ENCODE results near the gene ZNF205.
"Not testable (repeated sequence)": the region's sequence is repeated elsewhere in the genome, so short reads cannot be mapped to it uniquely, and the experiment has no call there.

ZNF205 gene

GRCh38 chr16:3112058-3112880 lies at the start of gene ZNF205:
Gene ZNF205 (plus strand): TSS chr16:3112586. CDS start chr16:3113431, 845 bp downstream.
- FAIRE-seq = peak; percentile 61
- peak; percentile 90 for DNase-seq (ENCODE audit: low spot score)

GRCh38 chr16:3063625-3064386 lies 48.6 kb upstream of the ZNF205 start:
- no peak for DNase-seq (ENCODE audit: low spot score)
- no peak for FAIRE-seq

- DNase-seq (ENCODE audit: low spot score) = peak; percentile 76
These were observed 47.2 kb upstream of the ZNF205 start, which contains the start of gene IL32 for GRCh38 chr16:3065069-3065741. Gene IL32 (plus strand): TSS chr16:3065640. CDS start chr16:3065812, 172 bp downstream.

GRCh38 chr16:3065742-3066439 lies 46.5 kb upstream of the ZNF205 start:
- no peak for DNase-seq (ENCODE audit: low spot score)
- no peak for FAIRE-seq

More at GRCh38 chr16:3065069-3065741, 47.2 kb upstream of the ZNF205 start, which contains the start of gene IL32:
- FAIRE-seq = no peak

GRCh38 chr16:3066440-3066748 lies 46.0 kb upstream of the ZNF205 start:
- FAIRE-seq (no peak), DNase-seq (ENCODE audit: low spot score) (no peak)

GRCh38 chr16:3068487-3068886 lies 43.9 kb upstream of the ZNF205 start:
- DNase-seq (ENCODE audit: low spot score) (no peak), FAIRE-seq (no peak)

GRCh38 chr16:3069146-3069545 lies 43.2 kb upstream of the ZNF205 start:
- not testable (repeated sequence) for DNase-seq (ENCODE audit: low spot score); FAIRE-seq

- no peak for FAIRE-seq
- no peak for DNase-seq (ENCODE audit: low spot score)
These were observed 41.7 kb upstream of the ZNF205 start for GRCh38 chr16:3070608-3071111.

GRCh38 chr16:3071655-3072054 lies 40.7 kb upstream of the ZNF205 start:
- DNase-seq (ENCODE audit: low spot score) = no peak
- FAIRE-seq = no peak

GRCh38 chr16:3072148-3072547 lies 40.2 kb upstream of the ZNF205 start:
- not testable (repeated sequence) for FAIRE-seq; DNase-seq (ENCODE audit: low spot score)

- FAIRE-seq = peak; percentile 56
- DNase-seq (ENCODE audit: low spot score) = not testable (repeated sequence)
These were observed 39.7 kb upstream of the ZNF205 start for GRCh38 chr16:3072576-3073263.

- DNase-seq (ENCODE audit: low spot score) = no peak
- FAIRE-seq = no peak
These were observed 38.9 kb upstream of the ZNF205 start for GRCh38 chr16:3073448-3073847.

- FAIRE-seq (no peak), DNase-seq (ENCODE audit: low spot score) (no peak)
These were observed 37.4 kb upstream of the ZNF205 start for GRCh38 chr16:3074860-3075522.

GRCh38 chr16:3075523-3075915 lies 36.9 kb upstream of the ZNF205 start:
- no peak for DNase-seq (ENCODE audit: low spot score)
- no peak for FAIRE-seq

- not testable (repeated sequence) for FAIRE-seq; DNase-seq (ENCODE audit: low spot score)
These were observed 36.4 kb upstream of the ZNF205 start for GRCh38 chr16:3075946-3076345.

- DNase-seq (ENCODE audit: low spot score) = no peak
- FAIRE-seq = no peak
These were observed 35.8 kb upstream of the ZNF205 start for GRCh38 chr16:3076577-3076976.

- no peak for FAIRE-seq
- no peak for DNase-seq (ENCODE audit: low spot score)
These were observed 32.4 kb upstream of the ZNF205 start for GRCh38 chr16:3080024-3080423.

GRCh38 chr16:3081957-3082356 lies 30.4 kb upstream of the ZNF205 start:
- not testable (repeated sequence) for FAIRE-seq; DNase-seq (ENCODE audit: low spot score)

GRCh38 chr16:3083408-3083807 lies 29.0 kb upstream of the ZNF205 start:
- not testable (repeated sequence) for FAIRE-seq; DNase-seq (ENCODE audit: low spot score)

GRCh38 chr16:3084491-3084890 lies 27.9 kb upstream of the ZNF205 start:
- FAIRE-seq = no peak

More at GRCh38 chr16:3084491-3084890, 27.9 kb upstream of the ZNF205 start:
- no peak for DNase-seq (ENCODE audit: low spot score)
